WTC11 (cell line): ENCODE measurements around the gene RGS7. TPM values are rescaled to one million over a fixed set of nuclear protein-coding genes. Genes with fewer than 3 reads are reported as not detected.
A peak's percentile ranks its signal among the peaks of the same experiment; 100 is the strongest.

Experiments used
- ATAC-seq: fragments of 200-7000 bp; cut with Tn5 transposase; 2 replicates; pipeline ENCODE4 v1.10.0; 2021; ENCODE audit warnings: mild to moderate bottlenecking, moderate library complexity
- CTCF ChIA-PET: fragments of 300-600 bp; sonication (Branson Sonifier 250); formaldehyde crosslinking; loops from one replicate; lab custom pipeline; 2021; ENCODE audit warnings: antibody characterized with exemption; lab: Charles Lee
- POLR2A ChIA-PET: fragments of 350-600 bp; sonication (Branson Sonifier 250); formaldehyde crosslinking; loops from one replicate; lab custom pipeline; 2021; ENCODE audit warnings: antibody characterized with exemption; lab: Charles Lee
- DNase-seq: peaks from one replicate; pipeline ENCODE4 v3.0.0; 2021; ENCODE audit warnings: low spot score
- H3K27ac Mint-ChIP-seq: 2 replicates; pipeline ENCODE4 v1.8.0; 2021; ENCODE audit warnings: mixed read lengths
- H3K27me3 Mint-ChIP-seq: 2 replicates; pipeline ENCODE4 v1.8.0; 2021; ENCODE audit warnings: low read depth, mild to moderate bottlenecking, moderate library complexity, mixed read lengths
- H3K36me3 Mint-ChIP-seq: 2 replicates; pipeline ENCODE4 v1.8.0; 2021; ENCODE audit warnings: mixed read lengths
- H3K4me1 Mint-ChIP-seq: 2 replicates; pipeline ENCODE4 v1.8.0; 2022; ENCODE audit warnings: mixed read lengths
- H3K4me3 Mint-ChIP-seq: 2 replicates; pipeline ENCODE4 v1.8.0; 2021; ENCODE audit warnings: mild to moderate bottlenecking, moderate library complexity, mixed read lengths
- H3K9me3 Mint-ChIP-seq: 2 replicates; pipeline ENCODE4 v1.8.0; 2021; ENCODE audit warnings: mixed read lengths
- CDX4 ChIP-seq: fragments of 250-450 bp; sonication (Bioruptor Pico); IDR thresholded peaks from 2 replicates; pipeline ENCODE4 v1.9.0; 2021; ENCODE audit warnings: moderate library complexity, mild to moderate bottlenecking, inconsistent platforms, borderline replicate concordance
- EMX1 ChIP-seq: fragments of 250-450 bp; sonication (Bioruptor Pico); IDR thresholded peaks from 2 replicates; pipeline ENCODE4 v1.8.0; 2021; ENCODE audit warnings: mild to moderate bottlenecking
- ERG ChIP-seq: fragments of 250-450 bp; sonication (Bioruptor Pico); IDR thresholded peaks from 2 replicates; pipeline ENCODE4 v1.8.0; 2021; ENCODE audit warnings: mild to moderate bottlenecking
- FOXK1 ChIP-seq: sonication (generic); formaldehyde crosslinking; IDR thresholded peaks from 2 replicates; pipeline ENCODE4 v1.8.0; 2022; ENCODE audit warnings: mild to moderate bottlenecking, moderate library complexity, missing genetic modification reagents
- GRHL2 ChIP-seq: fragments of 250-450 bp; sonication (Bioruptor Pico); IDR thresholded peaks from 2 replicates; pipeline ENCODE4 v1.8.0; 2022; ENCODE audit warnings: mild to moderate bottlenecking, moderate library complexity; ENCODE audit not compliant: insufficient replicate concordance, severe bottlenecking
- JAZF1 ChIP-seq: fragments of 250-450 bp; sonication (Bioruptor Pico); IDR thresholded peaks from 2 replicates; pipeline ENCODE4 v1.9.0; 2021; ENCODE audit warnings: moderate library complexity, mild to moderate bottlenecking, inconsistent platforms
- NFATC4 ChIP-seq: fragments of 250-450 bp; sonication (Bioruptor Pico); IDR thresholded peaks from 2 replicates; pipeline ENCODE4 v1.9.0; 2021; ENCODE audit warnings: mild to moderate bottlenecking
- NR2C2 ChIP-seq: sonication (generic); formaldehyde crosslinking; IDR thresholded peaks from 2 replicates; pipeline ENCODE4 v1.8.0; 2022; ENCODE audit warnings: mild to moderate bottlenecking, missing genetic modification reagents
- NR3C1 ChIP-seq: sonication (generic); formaldehyde crosslinking; conservative IDR thresholded peaks from 2 replicates; pipeline ENCODE4 v1.8.1; 2023; ENCODE audit warnings: low read depth, mild to moderate bottlenecking, missing genetic modification reagents
- PREB ChIP-seq: sonication (generic); formaldehyde crosslinking; IDR thresholded peaks from 2 replicates; pipeline ENCODE4 v1.8.1; 2022; ENCODE audit warnings: mild to moderate bottlenecking, missing genetic modification reagents, moderate library complexity, borderline replicate concordance
- PRRX2 ChIP-seq: fragments of 250-450 bp; sonication (Bioruptor Pico); IDR thresholded peaks from 2 replicates; pipeline ENCODE4 v1.8.0; 2021; ENCODE audit warnings: mild to moderate bottlenecking
- SMAD3 ChIP-seq: sonication (generic); formaldehyde crosslinking; IDR thresholded peaks from 2 replicates; pipeline ENCODE4 v1.8.0; 2022; ENCODE audit warnings: missing genetic modification reagents, mild to moderate bottlenecking, borderline replicate concordance
- ZNF263 ChIP-seq: sonication (generic); formaldehyde crosslinking; IDR thresholded peaks from 2 replicates; pipeline ENCODE4 v1.8.1; 2022; ENCODE audit warnings: low read depth, mild to moderate bottlenecking, moderate library complexity, missing genetic modification reagents
- ZNF423 ChIP-seq: fragments of 250-450 bp; sonication (Bioruptor Pico); IDR thresholded peaks from 2 replicates; pipeline ENCODE4 v2.1.2; 2022; ENCODE audit warnings: mild to moderate bottlenecking, moderate library complexity
- ZNF671 ChIP-seq: fragments of 250-450 bp; sonication (Bioruptor Pico); IDR thresholded peaks from 2 replicates; pipeline ENCODE4 v1.8.0; 2021; ENCODE audit warnings: mild to moderate bottlenecking
- ZSCAN18 ChIP-seq: fragments of 250-450 bp; sonication (Bioruptor Pico); IDR thresholded peaks from 2 replicates; pipeline ENCODE4 v2.1.2; 2022; ENCODE audit warnings: mild to moderate bottlenecking, moderate library complexity
- total RNA-seq: library from RNA; stranded (reverse); gene quantifications from 3 replicates; pipeline ENCODE4 v1.2.3, GENCODE V29; 2021
- TF ChIP-seq, protein P1 (sequence below): sonication (generic); formaldehyde crosslinking; IDR thresholded peaks from 2 replicates; pipeline ENCODE4 v1.8.1; 2023; ENCODE audit warnings: mild to moderate bottlenecking, missing genetic modification reagents
- TF ChIP-seq, protein P2 (sequence below): sonication (generic); formaldehyde crosslinking; IDR thresholded peaks from 2 replicates; pipeline ENCODE4 v1.8.0; 2022; ENCODE audit warnings: mild to moderate bottlenecking, missing genetic modification reagents

The RGS7 gene
- total RNA-seq, 1 experiment from 2014 or later, result 1.2 TPM

DNA sequence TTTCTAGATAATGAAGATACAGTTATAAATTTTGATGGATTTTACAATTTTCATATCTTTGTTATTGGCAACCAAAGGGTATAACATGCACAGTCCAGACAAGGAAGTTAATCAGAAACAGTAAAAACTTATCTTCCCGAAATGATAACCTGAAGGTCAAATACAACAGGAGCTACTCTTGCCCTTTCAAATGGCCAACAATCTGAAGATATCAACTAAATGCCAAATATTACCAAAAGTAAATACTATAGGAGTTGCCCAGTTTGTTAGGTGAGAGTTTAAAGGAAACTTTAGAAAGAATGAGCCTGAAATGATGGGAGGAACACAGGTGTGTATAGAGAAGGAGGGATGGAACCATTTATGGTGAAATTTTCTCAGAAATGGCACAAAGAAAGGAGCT, 153.2 kb downstream of the RGS7 start (continued):
- TF ChIP-seq ZSCAN18 (CRISPR knock-in tag) (no peak), PREB (CRISPR knock-in tag) (no peak), PRRX2 (CRISPR knock-in tag) (no peak), ZNF671 (CRISPR knock-in tag) (no peak), NR2C2 (CRISPR knock-in tag) (no peak), EMX1 (CRISPR knock-in tag) (no peak), ZNF423 (CRISPR knock-in tag) (no peak), ERG (CRISPR knock-in tag) (no peak), NR3C1 (CRISPR knock-in tag) (no peak)
- TF ChIP-seq, protein P1, sequence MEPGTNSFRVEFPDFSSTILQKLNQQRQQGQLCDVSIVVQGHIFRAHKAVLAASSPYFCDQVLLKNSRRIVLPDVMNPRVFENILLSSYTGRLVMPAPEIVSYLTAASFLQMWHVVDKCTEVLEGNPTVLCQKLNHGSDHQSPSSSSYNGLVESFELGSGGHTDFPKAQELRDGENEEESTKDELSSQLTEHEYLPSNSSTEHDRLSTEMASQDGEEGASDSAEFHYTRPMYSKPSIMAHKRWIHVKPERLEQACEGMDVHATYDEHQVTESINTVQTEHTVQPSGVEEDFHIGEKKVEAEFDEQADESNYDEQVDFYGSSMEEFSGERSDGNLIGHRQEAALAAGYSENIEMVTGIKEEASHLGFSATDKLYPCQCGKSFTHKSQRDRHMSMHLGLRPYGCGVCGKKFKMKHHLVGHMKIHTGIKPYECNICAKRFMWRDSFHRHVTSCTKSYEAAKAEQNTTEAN (CRISPR knock-in tag), result no peak
- TF ChIP-seq, all 79 proteins: peak for 0

- peak; percentile 85 for ATAC-seq
Measured at GRCh38 chr1:241202401-241202800, 154.6 kb downstream of the RGS7 start.

More at GRCh38 chr1:241202401-241202800, 154.6 kb downstream of the RGS7 start:
- no peak for DNase-seq
- no peaks in the 10 kb centered on the region for H3K36me3 Mint-ChIP-seq
- TF ChIP-seq NFATC4 (CRISPR knock-in tag) (no peak), JAZF1 (CRISPR knock-in tag) (no peak), PRRX2 (CRISPR knock-in tag) (no peak), ZNF423 (CRISPR knock-in tag) (no peak), ZNF671 (CRISPR knock-in tag) (no peak), SMAD3 (CRISPR knock-in tag) (no peak), FOXK1 (CRISPR knock-in tag) (no peak), GRHL2 (CRISPR knock-in tag) (no peak), ZNF263 (CRISPR knock-in tag) (no peak), CDX4 (CRISPR knock-in tag) (no peak)
- TF ChIP-seq, protein P2, sequence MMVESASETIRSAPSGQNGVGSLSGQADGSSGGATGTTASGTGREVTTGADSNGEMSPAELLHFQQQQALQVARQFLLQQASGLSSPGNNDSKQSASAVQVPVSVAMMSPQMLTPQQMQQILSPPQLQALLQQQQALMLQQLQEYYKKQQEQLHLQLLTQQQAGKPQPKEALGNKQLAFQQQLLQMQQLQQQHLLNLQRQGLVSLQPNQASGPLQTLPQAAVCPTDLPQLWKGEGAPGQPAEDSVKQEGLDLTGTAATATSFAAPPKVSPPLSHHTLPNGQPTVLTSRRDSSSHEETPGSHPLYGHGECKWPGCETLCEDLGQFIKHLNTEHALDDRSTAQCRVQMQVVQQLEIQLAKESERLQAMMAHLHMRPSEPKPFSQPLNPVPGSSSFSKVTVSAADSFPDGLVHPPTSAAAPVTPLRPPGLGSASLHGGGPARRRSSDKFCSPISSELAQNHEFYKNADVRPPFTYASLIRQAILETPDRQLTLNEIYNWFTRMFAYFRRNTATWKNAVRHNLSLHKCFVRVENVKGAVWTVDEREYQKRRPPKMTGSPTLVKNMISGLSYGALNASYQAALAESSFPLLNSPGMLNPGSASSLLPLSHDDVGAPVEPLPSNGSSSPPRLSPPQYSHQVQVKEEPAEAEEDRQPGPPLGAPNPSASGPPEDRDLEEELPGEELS (CRISPR knock-in tag), result no peak
- ChIA-PET CTCF (interaction anchor here (1.3 kb wide), 1 partner anchor 314 kb away, joined by 4 read pairs; no protein-coding TSS in a partner anchor), POLR2A (no interaction called here)
- peaks cover 3% of the 10 kb centered on the region; the same call in 1 of the 2 replicates for H3K9me3 Mint-ChIP-seq
- 0 out of 2 replicates have a peak overlapping the region, but pooled peaks have one; percentile 18 for H3K27ac Mint-ChIP-seq
- H3K27me3 Mint-ChIP-seq, result no peaks in the 10 kb centered on the region
- H3K4me3 Mint-ChIP-seq, result no peak overlapping the region
- H3K4me1 Mint-ChIP-seq, result peaks cover 13% of the 10 kb centered on the region
